GM21717 (cell line): ENCODE data around the gene PRMT9.

ENCODE experiments used
- ATAC-seq: cut with Tn5 transposase; IDR thresholded peaks from one replicate; pipeline ENCODE4 v1.9.1; 2021; ENCODE audit warnings: mild to moderate bottlenecking, moderate library complexity; ENCODE audit not compliant: unreplicated experiment

PRMT9 gene

GRCh38 chr4:147625733-147626132 is 58.2 kb downstream of the PRMT9 start:
- no peak for ATAC-seq

- no peak for ATAC-seq
These were observed 63.6 kb downstream of the PRMT9 start for GRCh38 chr4:147620315-147620714.

DNA sequence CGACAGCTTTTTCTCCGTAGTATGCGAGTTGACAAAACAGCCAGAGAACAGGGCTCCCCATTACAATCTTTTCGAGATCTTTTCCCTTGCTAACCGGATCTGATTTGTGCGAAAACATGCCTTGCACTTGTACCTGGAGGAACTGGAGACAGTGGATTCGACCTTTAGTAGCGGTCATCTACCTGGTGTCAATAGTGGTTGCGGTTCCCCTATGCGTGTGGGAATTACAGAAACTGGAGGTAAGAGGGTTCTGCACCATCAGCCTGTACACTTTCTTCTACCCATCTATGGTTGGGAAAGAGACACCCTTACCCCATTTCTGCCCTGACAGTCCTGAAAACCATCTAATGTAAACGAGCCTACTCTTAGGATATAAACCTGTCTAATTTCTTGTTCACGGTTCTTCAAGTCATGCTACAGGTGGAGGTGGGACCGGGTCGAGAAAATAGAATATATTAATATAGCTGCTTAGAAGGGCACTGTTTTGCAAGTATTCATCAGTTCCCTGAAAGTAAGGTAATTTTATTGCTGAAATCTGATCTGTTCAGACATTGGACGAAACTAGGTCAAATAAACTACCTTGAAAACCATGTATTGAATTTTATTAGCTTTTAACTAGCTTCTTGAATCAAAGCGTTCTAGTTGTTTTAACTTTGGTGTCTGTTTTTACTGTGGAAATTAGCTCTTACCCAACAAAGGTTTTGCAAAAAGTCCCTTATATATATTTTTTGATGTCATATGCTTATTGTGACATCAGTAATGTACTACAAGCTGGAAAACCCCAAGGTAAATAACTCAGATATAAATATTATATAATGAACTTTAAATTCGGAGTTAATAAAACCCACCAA is 65.9 kb downstream of the PRMT9 start:
- peak; percentile 25 for ATAC-seq

- ATAC-seq: peak; percentile 100
These were observed 66.7 kb downstream of the PRMT9 start, which contains the start of gene TMEM184C for GRCh38 chr4:147617173-147617840. TSS of gene TMEM184C (plus strand) at chr4:147617397. CDS start at chr4:147617957, 560 bp downstream.

DNA sequence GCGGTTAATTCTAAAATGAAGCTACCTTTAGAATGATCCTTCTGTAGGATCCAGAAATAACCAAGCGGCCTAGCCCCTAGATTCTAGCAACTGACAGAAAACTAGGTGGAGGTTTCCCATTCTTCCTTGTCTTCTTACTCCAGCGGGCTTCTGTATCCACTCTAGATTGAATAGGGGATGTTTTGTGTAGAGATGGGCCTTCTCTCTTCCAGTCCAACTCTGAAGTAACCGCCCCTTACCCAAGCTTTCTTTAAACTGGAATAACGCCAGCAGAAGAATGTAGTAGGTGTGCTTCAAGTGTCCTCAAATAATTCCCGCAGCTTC is 67.2 kb downstream of the PRMT9 start:
- ATAC-seq: peak; percentile 16

DNA sequence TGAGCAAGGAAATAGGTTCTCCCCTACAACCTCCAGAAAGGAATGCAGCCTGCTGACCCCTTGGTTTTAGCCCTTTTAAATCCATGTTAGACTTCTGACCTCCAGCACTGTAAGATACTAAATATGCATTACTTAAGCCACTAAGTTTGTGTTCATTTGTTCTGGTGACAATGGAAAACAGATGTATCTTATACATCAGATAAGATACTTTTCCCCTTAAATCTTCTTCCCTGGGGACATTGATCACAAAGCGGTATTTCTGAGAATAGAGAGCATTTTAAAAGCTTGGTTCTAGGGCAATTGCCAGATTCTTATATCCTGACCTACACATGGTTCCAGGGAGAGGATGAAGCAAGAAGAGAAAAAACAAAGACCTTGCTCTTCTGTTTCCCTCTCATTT is 73.3 kb downstream of the PRMT9 start:
- ATAC-seq: no peak

- ATAC-seq: no peak
These were observed 76.5 kb downstream of the PRMT9 start for GRCh38 chr4:147607471-147607870.

GRCh38 chr4:147605499-147605898 is 78.5 kb downstream of the PRMT9 start:
- no peak for ATAC-seq

- ATAC-seq: no peak
These were observed 84.2 kb downstream of the PRMT9 start for GRCh38 chr4:147599769-147600168.

- ATAC-seq: no peak
These were observed 84.8 kb downstream of the PRMT9 start for GRCh38 chr4:147599206-147599605.

GRCh38 chr4:147597561-147597960 is 86.4 kb downstream of the PRMT9 start:
- no peak for ATAC-seq

- no peak for ATAC-seq
These were observed 87.0 kb downstream of the PRMT9 start for GRCh38 chr4:147596981-147597380.

DNA sequence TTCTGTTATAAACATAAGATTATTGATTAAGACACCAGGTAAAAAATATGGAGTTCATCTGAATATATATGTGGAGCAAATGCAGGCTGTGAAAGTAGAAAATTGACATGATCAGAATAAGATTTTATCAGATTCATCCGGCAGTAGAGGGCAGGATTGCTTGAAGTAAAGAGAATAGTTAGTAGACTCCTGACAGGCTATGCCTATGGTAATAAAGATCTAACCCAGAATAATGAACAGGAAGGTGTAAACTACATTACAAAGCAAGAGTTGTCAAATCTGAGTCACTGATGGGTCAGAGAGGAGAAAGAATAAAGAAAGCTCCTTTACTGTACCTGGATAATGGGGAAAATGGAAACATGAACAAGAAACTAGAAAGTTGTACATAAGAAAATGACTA is 87.6 kb downstream of the PRMT9 start:
- ATAC-seq: no peak

- no peak for ATAC-seq
These were observed 89.4 kb downstream of the PRMT9 start for GRCh38 chr4:147594578-147594977.

DNA sequence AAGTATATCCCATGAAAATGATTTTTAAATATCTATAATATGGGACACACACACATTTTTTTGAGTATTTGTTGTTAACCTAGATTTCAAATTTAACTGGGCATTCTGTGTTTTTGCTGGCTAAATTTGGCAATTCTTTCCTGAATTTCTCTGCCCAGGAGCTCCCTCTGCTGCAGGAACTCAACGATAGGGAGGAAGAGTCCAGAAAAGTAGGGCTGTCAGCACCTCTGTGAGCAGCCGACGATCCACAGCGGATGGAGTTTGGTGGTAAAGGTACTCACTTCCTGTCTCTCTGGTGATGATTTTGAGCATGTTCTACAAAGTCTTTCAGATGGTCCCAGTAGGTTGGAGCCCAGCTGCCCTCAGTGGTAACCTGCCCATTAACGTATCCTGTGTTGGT is 89.9 kb downstream of the PRMT9 start:
- no peak for ATAC-seq

DNA sequence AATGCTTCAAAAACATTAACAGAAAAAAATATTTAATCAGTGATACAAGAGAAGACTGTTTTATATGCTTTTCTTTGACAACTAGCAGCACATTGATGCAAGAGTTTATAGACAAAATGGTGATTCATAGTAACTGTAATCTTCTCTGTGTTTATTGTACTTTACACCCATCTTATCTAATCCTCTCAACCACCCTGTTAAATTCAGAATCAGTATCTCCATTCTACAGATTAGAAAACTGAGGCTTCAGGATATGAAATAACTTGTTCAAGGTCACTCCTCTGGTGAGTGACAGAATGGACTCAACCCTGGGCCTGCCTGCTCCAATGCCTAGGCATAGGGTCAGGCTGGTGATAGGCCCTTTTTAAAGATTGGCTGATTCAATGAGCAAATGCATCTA is 92.9 kb downstream of the PRMT9 start:
- ATAC-seq: no peak

DNA sequence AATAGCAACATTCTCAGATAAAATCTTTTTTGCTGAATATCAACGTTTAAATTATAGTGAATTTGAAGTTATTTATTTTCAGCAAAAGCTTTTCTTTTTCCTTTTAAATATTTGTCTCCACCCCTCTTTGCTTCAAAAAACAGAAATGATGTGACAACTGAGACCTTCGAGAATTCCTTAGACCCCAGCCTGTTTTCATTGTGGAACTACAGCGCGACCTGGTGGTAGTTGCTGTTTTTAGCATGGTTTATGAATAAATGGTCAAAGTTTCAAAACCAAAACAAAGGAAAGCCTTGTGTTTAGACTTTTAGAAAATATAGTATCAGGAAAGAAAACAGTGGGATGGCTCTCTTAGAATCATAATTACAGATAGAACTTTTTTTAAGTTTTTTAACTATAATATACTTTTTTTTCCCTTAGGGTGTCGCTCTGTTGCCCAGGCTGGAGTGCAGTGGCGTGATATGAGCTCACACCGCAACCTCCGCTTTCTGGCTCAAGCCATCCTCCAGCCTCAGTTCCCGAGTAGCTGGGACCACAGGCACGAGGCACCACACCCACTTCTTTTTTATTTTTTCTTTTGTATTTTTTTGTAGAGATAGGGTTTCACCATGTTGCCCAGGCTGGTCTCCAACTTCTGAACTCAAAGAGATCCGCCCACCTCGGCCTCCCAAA is 93.6 kb downstream of the PRMT9 start:
- ATAC-seq: peak; percentile 54

- no peak for ATAC-seq
These were observed 94.4 kb downstream of the PRMT9 start for GRCh38 chr4:147589586-147589985.
